ENCODE measurements around the gene TMCO2.

TMCO2 gene

DNA sequence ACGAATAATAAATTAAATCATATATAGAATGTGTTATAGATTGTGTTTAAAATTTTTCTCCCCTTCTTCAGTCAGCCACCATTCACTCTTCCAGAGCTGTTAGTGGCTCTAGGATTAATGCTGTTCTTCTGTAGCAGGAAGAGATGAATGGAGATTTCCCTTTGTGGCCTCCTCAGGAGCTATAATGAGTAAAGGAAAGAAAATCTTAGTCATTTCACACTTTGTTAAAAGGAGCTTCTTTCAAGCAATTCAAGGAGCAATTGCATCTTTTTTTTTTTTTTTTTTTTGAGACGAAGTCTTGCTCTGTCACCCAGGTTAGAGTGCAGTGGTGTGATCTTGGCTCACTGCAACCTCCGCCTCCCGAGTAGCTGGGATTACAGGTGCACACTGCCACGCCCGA lies 23.7 kb upstream of the TMCO2 start:
- no peak for DNase-seq (ENCODE audit: extremely low read depth, low read depth)
- TF ChIP-seq CTCF (IDR thresholded peaks at IDR 0.05; ENCODE audit: low read depth, low read length), result no peak

GRCh38 chr1:40226192-40226591 lies 21.5 kb upstream of the TMCO2 start:
- no peak for DNase-seq (ENCODE audit: extremely low read depth, low read depth)
- TF ChIP-seq CTCF (IDR thresholded peaks at IDR 0.05; ENCODE audit: low read depth, low read length), result no peak

GRCh38 chr1:40232444-40232843 lies 15.3 kb upstream of the TMCO2 start:
- no peak for TF ChIP-seq CTCF (IDR thresholded peaks at IDR 0.05; ENCODE audit: low read depth, low read length)
- DNase-seq (ENCODE audit: extremely low read depth, low read depth), result no peak

- DNase-seq (ENCODE audit: extremely low read depth, low read depth), result no peak
- TF ChIP-seq CTCF (IDR thresholded peaks at IDR 0.05; ENCODE audit: low read depth, low read length), result no peak
These were observed 8.1 kb upstream of the TMCO2 start for GRCh38 chr1:40239626-40240025.

DNA sequence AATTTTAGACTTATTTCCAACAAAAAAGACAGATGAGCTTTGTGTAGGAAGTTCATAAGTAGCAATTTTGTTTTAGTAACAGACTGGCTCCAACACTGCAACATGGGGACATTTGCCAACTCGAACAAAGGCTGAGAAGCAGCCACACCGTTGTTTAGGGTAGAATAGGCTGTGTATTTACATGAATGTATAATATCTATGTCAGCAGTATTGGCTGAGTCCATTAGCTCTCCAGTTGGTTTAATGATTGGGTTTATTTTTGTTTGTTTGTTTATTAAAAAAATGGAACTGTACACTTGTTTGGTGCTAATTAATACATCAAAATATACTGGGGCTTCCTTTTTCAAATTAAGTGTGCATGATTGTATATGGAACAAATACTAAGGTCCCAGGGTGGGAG lies 7.3 kb upstream of the TMCO2 start:
- no peak for TF ChIP-seq CTCF (IDR thresholded peaks at IDR 0.05; ENCODE audit: low read depth, low read length)
- no peak for DNase-seq (ENCODE audit: extremely low read depth, low read depth)

DNA sequence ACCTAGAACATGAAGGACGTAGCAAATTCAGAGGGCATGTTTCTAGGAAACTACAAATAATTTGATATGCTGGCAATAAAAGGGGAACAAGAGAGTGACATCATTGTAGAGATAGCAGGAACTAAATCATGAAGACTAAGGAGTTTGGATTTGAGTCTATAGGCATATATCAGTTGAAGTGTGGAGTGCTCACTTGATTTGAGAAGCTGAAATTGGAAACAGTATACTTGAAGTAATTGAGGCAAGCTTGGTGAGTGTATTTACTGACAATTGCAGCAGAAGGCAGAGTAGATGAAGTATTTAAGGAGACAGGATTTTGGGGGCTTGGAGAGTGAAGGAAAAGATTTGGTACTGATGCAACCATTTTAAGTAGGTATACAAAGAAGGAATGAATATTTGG lies 6.4 kb upstream of the TMCO2 start:
- TF ChIP-seq CTCF (IDR thresholded peaks at IDR 0.05; ENCODE audit: low read depth, low read length), result no peak
- DNase-seq (ENCODE audit: extremely low read depth, low read depth), result no peak

DNA sequence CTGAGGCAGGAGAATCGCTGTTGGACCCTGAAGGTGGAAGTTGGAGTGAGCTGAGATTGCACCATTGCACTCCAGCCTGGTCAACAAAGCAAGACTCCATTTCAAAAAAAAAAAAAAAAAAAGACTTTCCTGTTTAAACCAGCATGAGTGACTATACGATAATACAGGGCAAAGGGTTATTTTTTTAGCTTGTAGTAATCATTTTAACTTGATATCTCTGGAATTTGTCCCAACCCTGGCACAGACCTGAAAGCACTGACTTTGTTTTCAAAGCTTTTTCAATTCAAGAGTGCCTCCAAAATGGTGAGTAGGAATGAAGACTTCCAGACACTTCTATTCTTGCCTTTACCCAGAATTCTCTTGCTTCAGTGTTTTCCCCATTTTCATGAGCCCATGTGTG lies 4.4 kb upstream of the TMCO2 start:
- no peak for DNase-seq (ENCODE audit: extremely low read depth, low read depth)
- TF ChIP-seq CTCF (IDR thresholded peaks at IDR 0.05; ENCODE audit: low read depth, low read length), result no peak
